HCEC 1CT (cell line): Measurements from ENCODE around the gene FAM184B.
A peak's percentile ranks its signal among the peaks of the same experiment; 100 is the strongest.

Experiments
- DNase-seq: peaks from one replicate; pipeline ENCODE4 v3.0.0-alpha.2; 2017

FAM184B gene

DNA sequence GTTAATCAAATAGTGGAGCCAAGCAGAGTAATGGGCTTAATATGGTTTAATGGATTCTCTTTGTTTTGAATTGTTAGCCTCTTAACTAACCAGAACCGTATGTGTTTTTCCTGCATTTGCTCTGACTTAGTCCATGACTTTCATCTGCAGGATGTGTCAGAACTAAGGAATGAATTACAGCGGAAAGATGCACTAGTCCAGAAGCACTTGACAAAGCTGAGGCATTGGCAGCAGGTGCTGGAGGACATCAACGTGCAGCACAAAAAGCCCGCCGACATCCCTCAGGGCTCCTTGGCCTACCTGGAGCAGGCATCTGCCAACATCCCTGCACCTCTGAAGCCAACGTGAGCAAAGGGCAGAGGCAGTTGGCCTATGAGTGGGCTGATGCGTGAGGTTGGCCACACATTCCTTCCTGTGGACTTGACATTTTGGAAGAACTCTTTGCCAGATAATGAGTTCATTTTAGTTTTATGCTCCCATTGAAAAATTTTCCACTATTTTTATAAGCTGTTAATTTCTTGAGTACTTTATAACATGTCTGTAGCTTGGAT is 157.9 kb downstream of the FAM184B start:
- peak; percentile 20 for DNase-seq

GRCh38 chr4:17619416-17620105 is 161.9 kb downstream of the FAM184B start:
- DNase-seq: peak; percentile 65

DNA sequence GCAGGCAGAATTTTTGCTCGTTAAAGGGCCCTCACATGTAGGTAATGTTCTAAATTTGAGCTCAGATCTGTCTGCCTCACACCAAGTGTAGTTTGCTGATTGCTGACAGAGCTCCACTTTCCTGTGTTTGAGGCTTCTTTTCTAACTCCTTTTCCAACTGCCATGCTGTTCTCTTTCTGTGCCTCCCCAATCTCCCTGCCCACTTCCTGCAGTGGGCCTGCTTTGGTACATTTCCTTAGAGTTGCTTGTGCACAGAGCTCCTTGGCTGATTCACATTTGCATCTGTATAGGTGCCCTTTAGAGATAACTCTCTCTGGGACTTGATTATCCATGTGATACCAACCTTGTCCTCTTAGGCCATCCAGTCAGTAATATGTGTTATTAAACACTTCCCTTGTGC is 162.5 kb downstream of the FAM184B start:
- DNase-seq: no peak

DNA sequence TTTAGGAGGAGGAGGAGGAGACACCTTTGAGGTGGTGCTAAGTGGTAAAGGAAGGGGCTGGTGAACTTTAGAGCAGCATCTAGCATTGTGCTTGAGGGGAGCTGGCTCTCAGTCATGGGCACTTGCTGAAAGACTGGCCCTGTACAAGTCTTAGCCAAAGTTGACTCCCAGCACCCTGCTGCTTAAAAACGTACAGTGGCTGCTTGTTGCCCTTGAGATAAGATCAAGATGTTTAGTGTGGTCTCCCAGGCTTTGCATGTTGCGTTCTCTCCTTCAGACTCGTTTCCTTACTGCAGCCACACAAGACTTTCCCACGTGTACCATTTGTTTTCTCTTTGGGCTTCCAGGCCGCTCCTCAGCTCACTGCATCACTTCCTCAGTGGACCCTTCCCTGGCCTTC is 165.1 kb downstream of the FAM184B start:
- DNase-seq: no peak

GRCh38 chr4:17614416-17615299 is 166.8 kb downstream of the FAM184B start, which contains the start of gene MED28:
Gene MED28 (plus strand): TSS chr4:17614641. CDS start chr4:17614655, 14 bp downstream.
- peak; percentile 82 for DNase-seq

DNA sequence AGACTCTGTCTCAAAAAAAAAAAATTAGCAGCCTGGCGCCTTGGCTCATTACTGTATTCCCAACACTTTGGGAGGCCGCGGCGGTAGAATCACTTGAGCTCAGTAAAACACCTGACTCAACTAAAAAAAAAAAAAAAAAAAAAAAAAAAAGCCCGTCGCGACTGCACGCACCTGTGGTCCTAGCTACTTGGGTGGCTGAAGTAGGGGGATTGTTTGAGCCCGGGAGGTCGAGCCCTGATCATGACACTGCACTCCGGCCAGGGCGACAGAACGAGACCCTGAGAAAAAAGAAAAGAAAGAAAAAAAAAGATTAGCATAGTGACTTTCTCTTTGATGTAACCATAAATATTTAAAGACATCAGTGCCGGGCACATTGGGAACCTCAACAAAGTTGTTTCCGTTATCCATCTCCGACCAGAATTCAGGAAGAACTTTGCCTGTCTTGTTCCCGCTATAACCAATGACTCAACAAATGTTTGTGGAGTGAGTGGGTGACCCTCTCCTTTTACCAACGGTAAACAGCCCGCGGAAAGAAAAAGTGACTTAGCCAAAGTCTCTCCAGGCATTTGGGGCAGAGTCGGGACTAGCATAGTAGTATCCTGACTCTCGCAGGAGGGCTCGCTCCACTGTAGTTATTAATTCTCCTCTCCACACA is 167.5 kb downstream of the FAM184B start:
- DNase-seq: peak; percentile 68

- DNase-seq: no peak
Measured at GRCh38 chr4:17605236-17605635, 176.2 kb downstream of the FAM184B start.

GRCh38 chr4:17599826-17600225 is 181.6 kb downstream of the FAM184B start:
- DNase-seq: no peak

- peak; percentile 9 for DNase-seq
Measured at GRCh38 chr4:17597517-17597916, 183.9 kb downstream of the FAM184B start.

DNA sequence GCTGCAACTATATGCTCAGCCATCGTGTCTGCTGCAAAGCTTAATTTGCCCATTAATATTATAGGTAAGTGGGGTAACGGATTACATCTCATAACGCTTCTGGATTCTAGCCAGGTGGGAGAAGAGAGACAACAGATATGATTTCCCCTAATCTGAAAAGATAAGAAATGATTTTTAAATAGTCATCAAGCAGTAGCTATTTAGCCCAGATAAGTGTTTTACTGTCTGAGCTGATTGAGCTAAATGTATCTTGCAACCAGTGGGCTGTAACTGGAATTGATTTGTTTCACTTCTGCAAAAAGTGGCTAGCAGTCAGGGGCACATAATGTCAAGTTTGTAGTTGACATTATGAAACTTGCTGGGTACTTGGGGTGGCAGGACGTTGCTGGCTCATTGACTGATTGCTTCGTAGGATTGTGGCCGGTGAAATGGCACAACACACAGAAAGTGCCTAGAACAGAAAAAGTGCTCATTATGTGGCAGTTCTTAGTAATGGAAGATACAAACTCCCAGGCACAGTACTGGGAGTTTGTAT is 185.9 kb downstream of the FAM184B start:
- DNase-seq: no peak

- DNase-seq: no peak
Measured at GRCh38 chr4:17589355-17589754, 192.1 kb downstream of the FAM184B start.

DNA sequence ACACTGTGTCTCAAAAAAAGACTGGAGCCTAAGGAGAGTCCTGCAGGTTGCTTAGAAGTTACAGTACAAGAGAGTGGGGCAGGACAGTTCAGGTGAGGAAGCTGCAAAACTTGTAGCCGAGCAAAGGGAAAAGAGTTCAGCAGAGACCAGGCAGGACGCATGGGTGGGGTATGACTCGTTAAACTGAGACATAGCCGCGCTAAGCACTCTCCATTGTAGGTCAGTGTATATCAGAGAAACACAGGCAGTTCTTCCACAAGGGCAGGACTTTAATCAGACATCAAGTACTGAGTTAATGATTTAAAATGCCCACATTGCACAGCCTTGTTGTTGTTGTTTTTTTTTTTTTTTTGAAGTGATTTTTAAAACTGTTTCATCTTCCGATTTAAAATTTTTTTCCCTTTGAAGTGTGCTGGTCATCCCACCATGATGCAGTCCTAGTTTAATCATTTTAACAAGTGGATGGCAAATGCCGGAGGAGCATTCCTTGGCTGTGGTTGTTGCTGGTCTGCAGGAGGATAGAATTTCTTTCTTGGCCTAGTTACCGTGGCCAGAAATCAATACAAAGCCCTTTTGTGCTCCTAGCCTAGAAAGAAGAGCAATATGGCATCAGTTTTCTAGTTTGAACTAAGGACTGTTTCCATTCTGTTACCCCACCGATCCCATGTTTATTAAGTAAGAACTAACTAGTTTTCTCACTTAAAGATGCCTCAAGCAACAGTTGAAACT is 194.2 kb downstream of the FAM184B start:
- no peak for DNase-seq

DNA sequence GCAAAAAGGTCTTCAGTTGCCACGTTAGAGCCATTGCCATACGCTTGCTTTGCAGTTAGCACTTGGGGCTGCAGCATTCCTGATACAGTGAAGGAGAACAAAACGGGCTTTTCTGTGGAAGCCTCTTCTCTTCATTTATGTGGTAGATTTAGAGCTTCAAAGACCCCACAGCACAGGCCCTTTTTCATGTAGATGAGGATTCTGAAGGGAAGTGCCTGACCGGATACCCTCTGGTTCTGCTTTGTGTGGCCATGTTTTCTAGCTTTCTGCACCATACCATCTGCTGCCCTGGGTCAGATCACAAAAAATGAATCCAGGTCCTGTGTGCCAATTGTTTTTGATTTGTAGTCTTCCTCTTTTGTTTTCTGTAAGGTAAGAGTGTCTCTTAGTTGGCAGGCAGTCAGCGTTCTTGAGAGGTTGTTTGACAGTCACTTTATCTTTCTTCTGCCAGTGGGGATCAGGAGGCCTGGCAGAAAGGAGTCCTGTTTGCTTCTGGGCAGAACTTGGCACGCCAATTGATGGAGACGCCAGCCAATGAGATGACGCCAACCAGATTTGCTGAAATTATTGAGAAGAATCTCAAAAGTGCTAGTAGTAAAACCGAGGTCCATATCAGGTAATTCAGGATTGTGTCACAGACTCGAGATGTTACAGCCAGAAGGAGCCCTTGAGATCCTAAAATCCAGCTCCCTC is 196.8 kb downstream of the FAM184B start:
- no peak for DNase-seq

GRCh38 chr4:17583941-17584340 is 197.5 kb downstream of the FAM184B start:
- no peak for DNase-seq

- no peak for DNase-seq
Measured at GRCh38 chr4:17583276-17583675, 198.1 kb downstream of the FAM184B start.

- no peak for DNase-seq
Measured at GRCh38 chr4:17580969-17581368, 200.5 kb downstream of the FAM184B start.
